ENCODE results near the gene ITK.
"Not testable (repeated sequence)": the region's sequence is repeated elsewhere in the genome, so short reads cannot be mapped to it uniquely, and the experiment has no call there.

Gene ITK

GRCh38 chr5:157168286-157168685 is 12.4 kb upstream of the ITK start:
- DNase-seq: no peak

- no peak for DNase-seq
These were observed 8.2 kb upstream of the ITK start for GRCh38 chr5:157172403-157172802.

- no peak for DNase-seq
These were observed 5.5 kb upstream of the ITK start for GRCh38 chr5:157175071-157175612.

GRCh38 chr5:157177953-157178352 is 2.7 kb upstream of the ITK start:
- no peak for DNase-seq

- no peak for DNase-seq
These were observed 1.7 kb upstream of the ITK start for GRCh38 chr5:157178966-157179365.

GRCh38 chr5:157182143-157182757 is 1.6 kb downstream of the ITK start:
- DNase-seq: no peak

GRCh38 chr5:157184117-157184670 is 3.6 kb downstream of the ITK start:
- DNase-seq: no peak

- not testable (repeated sequence) for DNase-seq
These were observed 4.5 kb downstream of the ITK start for GRCh38 chr5:157185122-157185521.

- no peak for DNase-seq
These were observed 5.8 kb downstream of the ITK start for GRCh38 chr5:157186309-157187045.

- DNase-seq: no peak
These were observed 6.6 kb downstream of the ITK start for GRCh38 chr5:157187046-157187754.

- DNase-seq: no peak
These were observed 7.6 kb downstream of the ITK start for GRCh38 chr5:157188270-157188669.

- no peak for DNase-seq
These were observed 8.6 kb downstream of the ITK start for GRCh38 chr5:157189223-157189622.

- no peak for DNase-seq
These were observed 13.2 kb downstream of the ITK start for GRCh38 chr5:157193699-157194424.

GRCh38 chr5:157196045-157196444 is 15.4 kb downstream of the ITK start:
- DNase-seq: no peak

- no peak for DNase-seq
These were observed 16.4 kb downstream of the ITK start for GRCh38 chr5:157197086-157197485.

GRCh38 chr5:157198277-157198986 is 17.8 kb downstream of the ITK start:
- no peak for DNase-seq

GRCh38 chr5:157201857-157202256 is 21.2 kb downstream of the ITK start:
- no peak for DNase-seq

- no peak for DNase-seq
These were observed 22.8 kb downstream of the ITK start for GRCh38 chr5:157203417-157203816.

- no peak for DNase-seq
These were observed 24.1 kb downstream of the ITK start for GRCh38 chr5:157204765-157205164.

- no peak for DNase-seq
These were observed 25.1 kb downstream of the ITK start for GRCh38 chr5:157205708-157206107.

GRCh38 chr5:157210652-157211051 is 30.0 kb downstream of the ITK start:
- not testable (repeated sequence) for DNase-seq

GRCh38 chr5:157212307-157212706 is 31.7 kb downstream of the ITK start:
- DNase-seq: no peak

All from amniotic stem cell (primary cell).